Stimulated activated CD4-positive, alpha-beta T cell treated with anti-CD3 and anti-CD28 coated beads, Interleukin-2, amount 100 ng/mL, for 4 hours (primary cell): ENCODE measurements around the gene CDC42EP1.
A peak's percentile ranks its signal among the peaks of the same experiment; 100 is the strongest.
"Not testable (repeated sequence)": the region's sequence is repeated elsewhere in the genome, so short reads cannot be mapped to it uniquely, and the experiment has no call there.

ENCODE experiments used
- DNase-seq: peaks from one replicate; pipeline ENCODE4 v3.0.0-alpha.2; 2020; ENCODE audit warnings: low read depth

Gene CDC42EP1

DNA sequence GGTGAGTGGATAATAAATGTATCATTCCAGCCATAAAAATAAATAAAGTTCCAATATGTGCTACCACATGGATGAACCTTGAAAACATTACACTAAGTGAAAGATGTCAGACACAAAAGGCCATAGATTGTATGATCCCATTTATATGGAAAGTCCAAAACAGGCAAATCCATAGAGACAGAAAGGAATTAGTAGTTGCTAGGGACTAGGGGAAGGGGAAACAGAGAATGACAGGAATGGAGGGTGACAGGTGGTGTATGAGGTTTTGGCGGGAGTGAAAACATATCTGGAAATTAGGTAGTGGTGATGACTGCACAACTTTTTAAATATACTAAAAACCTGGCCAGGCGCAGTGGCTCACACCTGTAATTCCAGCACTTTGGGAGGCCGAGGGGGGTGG lies 25.8 kb upstream of the CDC42EP1 start:
- DNase-seq = no peak

DNA sequence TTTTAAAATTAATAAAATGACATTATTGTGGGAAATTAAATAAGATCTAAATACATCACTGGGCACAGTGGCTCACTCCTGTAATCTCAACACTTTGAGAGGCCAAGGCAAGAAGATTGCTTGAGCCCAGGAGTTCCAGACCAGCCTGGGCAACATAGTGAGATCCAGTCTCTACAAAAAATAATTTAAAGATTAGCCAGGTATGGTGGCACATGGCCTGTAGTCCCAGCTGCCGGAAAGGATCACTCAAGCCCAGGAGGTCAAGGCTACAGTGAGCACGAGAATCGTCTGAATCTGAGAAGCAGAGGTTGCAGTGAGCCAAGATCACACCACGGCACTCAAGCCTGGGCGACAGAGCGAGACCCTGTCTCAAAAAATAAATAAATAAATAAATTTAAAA lies 25.1 kb upstream of the CDC42EP1 start:
- DNase-seq = no peak

DNA sequence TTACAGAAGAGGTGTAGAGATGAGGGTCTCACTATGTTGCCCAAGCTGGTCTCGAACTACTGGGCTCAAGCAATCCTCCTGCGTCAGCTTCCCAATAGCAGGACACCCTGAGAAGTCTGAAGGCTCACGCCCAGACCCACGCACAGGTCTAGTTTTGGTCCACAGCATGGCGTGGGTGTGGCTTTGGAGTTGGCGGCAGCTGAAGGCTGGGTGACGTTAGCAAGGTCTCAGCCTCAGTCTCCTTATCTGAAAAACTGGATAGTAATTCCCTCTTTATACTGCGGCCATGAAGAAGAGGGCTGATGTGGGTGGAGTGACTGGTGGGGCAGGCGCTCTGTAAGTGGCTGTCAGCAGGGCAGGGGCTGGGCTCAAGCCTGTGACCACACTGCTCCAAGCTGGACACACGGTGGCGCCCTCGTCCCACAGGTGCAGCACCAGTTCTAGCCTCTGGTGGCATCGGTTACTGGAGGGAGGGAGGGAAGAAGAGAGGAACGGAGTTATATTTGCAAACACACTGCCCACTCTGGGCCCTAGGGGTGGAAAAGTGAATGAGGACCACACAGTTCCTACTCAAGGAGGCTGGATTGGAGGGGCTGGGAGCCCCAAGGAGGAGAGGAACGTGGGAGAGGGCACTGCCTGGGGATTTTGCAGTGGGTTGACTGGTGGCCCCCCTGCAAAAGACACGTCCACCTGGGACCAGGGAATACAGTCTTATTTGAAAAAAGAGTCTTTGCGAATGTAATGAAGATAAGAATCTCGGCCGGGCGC lies 21.5 kb upstream of the CDC42EP1 start:
- DNase-seq = peak; percentile 82

DNA sequence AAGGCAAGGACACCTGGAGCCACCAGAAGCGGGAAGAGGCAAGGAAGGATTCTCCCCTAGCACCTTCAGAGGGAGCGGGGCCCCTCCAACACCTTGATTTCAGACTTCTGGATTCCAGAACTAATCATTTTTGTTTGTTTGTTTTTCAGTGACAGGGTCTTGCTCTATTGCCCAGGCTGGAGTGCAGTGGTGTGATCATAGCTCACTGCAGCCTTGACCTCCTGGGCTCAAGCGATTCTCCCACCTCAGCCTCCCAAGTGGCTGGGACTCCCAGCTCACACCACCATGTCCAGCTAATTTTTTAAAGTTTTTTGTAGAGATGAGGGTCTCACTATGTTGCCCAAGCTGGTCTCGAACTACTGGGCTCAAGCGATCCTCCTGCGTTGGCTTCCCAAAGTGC lies 20.5 kb upstream of the CDC42EP1 start:
- DNase-seq = not testable (repeated sequence)

DNA sequence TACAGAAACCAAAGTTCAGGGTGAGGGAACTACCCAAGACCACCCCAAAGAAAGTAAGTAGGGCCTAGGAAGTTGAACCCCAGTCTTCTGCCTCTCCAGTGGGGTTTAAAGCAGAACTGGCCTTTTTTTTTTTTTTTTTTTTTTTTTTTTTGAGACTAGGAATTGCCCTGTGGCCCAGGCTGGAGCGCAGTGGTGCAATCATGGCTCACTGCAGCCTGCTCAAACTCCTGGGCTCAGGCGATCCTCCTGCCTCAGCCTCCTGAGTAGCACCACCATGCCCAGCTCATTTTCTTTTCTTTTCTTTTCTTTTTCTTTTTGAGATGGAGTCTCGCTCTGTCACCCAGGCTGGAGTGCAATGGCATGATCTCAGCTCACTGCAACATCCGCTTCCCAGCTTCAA lies 17.9 kb upstream of the CDC42EP1 start:
- not testable (repeated sequence) for DNase-seq

DNA sequence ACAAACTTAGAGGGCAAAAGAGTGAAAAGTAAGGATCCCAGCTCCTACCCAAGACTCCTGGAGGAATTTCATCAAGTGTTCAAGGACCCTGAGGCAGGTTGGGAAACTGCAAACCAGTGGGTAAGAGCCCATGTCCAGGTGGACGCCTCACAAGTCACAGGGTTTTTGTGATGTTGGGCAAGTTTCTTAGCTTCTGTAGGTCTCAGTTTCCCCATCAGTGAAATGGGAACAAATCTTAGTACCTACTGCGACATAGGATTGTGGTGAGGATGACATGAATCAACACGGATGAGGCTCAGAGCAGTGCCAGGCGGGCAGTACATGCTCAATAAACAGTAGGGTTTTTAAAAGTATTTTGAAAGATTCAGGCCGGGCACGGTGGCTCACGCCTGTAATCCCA lies 17.3 kb upstream of the CDC42EP1 start:
- no peak for DNase-seq

DNA sequence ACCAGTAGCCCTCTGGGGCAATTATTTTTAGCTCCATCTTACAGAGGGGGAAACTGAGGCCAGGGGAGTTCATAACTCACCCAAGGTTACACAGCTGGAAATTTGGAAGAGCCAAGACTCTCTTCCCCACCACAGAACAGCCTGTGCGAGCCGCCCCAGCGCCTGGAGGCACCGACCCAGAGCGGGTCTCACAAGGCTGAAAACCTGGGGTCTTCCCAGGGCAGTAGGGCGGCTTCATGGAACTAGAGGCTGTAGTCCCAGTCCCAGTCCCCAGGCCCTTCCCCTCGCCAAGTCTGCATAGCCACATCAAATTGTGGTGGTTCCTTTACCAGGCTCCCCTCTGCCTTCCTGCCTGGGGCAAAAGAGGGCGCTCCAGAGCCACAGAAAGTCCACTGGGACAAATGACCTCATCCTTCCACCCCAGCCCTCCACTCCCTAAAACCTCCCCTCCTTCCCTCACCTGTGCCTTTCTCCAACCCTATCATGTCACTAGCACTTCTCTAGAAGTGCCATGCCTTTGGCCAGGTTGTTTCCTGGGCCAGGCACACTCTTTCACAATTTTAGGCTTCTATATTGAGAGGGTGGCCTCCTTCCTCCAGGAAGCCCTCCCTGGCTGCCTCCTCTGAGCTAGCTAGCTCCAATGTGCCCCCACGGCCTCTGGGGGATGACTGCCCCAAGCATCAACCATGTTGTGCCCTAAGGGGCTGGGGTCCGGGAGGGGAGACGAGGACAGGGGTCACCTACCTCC lies 15.2 kb upstream of the CDC42EP1 start:
- no peak for DNase-seq

DNA sequence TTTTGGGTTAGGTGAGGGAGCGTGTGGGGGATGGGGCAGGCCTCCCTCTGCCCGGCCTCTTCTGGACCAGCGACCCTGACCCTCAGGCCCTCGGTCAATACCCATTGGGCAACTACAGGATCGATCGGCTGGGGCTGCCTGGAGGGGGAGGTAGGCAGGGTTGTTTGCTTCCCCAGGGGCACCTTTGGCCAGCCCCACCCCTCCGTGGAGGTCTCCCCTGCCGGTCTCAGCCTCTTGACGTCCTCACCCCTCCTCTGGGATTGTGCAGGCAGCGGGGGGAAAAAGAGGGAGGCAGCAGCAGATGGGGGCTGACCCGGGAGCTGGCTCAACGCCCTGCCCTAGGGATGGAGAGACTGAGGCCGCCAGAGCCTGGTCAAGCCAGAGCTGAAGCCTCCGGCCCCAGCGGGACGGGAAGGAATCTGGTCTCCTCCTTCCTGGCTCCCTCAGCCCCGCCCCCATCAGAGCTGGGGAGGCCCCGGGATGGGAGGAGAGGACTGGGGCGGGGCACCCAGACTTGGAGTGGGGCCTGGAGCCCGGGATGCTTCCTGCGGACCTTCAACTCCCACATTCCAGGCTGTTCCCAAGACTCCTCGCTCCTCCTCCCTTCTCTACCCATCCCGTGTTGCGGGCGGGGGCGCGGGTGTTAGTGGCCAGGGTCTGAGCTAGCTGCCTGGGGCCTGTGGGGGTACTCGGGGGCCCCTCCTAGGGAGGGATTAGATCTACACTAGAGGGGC lies 14.4 kb upstream of the CDC42EP1 start:
- no peak for DNase-seq

DNA sequence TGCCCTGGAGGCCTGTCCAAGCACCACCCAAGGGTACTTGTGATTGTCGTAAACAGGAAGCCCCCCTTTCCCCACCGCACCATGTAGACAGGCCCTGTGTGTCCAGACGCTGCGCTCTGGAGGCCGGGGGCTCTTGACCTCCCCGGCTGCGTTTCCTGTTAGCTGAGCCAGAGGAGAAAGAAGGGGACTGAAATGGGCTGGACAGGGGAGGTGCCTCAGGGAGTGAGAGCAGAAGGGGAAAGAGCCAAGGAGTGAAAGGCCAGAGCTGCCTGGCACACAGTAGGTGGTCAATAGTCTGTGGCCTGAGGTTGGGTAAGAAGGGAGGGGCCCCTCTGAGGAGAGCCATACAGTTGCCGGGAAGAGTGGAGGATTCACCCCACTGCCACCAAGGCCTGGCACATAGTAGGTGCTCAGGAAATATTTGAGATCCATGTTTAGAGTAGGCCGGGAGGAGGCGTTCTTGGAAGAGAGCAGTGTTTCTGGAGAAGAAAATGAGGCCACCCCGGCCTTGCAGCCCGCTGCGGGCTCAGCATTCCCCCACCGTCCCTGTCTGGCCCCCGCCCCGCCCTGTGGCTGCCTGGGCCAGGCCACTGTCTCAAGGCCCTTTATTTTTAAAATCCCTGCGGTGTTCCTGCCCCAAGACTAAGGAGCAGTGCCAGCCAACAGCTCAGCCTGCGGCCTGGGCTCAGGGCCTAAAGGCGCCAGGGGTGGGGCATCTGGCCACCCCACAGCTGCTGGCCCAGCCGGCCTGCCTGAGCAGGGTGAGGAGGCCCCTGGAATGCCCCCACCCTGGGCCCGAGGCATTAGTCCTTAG lies 13.6 kb upstream of the CDC42EP1 start:
- DNase-seq = no peak

DNA sequence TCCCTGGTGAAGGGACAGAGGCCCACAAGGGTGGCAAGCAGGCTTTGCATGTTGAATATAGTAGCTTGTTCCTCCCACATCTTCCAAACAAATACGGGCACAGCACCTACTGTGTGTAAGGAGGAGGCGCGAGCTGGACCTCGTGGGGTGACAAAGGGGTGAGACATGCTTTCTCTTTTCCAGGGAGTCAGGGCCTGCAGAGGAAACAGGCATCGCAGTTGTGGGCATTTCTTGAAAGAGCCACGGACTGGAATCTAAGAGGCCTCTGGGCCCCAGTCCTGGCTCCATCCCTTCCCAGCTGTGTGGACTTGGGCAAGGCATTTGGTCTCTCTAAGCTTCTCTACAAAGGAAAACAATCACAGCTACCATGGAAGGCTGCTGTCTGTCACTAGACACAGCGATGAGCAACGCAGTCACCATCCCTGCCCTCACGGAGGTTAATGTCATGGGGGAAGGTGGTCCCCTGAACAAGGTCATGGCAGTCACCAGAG lies 13.0 kb upstream of the CDC42EP1 start:
- DNase-seq = no peak

DNA sequence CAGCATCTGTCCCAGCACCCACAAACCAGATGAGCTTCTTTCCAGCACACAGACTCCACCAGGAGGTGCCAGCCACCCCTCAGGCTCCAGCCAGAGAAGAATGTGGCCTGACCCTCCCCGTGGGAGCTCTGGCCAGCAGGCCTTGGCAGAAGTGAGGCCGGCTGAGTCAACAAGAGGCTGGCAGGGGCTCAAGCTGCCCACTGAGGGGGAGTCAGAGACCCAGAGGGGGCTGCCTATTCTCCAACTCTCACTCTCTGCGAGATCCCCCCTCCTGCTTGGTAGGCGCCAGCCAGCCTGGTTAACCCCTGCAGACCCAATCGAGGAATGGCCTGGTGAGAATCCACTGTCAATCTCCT lies 10.6 kb upstream of the CDC42EP1 start:
- DNase-seq = no peak

DNA sequence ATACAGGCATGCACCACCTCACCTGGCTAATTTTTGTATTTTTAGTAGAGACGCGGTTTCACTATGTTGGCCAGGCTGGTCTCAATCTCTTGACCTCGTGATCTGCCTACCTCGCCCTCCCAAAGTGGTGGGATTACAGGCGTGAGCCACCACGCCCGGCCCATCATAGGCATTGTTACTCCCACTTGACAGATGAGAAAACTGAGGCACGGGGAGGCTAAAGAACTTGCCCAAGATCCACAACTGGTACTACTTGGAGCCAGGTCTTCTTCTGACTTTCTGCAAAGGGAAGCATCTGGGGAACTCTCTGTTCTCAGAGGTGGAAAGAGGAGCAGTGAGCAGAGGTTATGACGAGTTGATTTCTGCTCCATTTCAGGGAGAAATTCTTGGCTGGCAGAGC lies 9.4 kb upstream of the CDC42EP1 start:
- DNase-seq = not testable (repeated sequence)

DNA sequence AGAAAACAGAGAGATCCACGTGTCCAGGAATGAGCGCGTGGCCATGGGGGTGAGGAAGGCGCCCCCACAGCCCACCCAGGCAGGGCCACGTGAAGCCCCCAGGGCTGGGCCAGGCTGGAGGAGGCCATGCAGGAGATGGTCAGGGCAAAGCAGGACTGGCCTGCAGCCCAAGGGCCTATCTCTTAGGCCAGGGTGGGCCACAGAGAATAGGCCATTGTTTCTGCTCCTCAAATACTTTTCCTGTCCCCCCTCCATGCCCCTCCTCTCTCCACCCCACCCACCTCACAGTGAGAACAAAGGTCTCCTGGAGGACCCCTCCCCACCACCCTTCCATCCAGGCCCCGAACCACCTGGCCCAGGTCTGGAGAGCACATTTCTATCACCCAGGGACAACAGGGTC lies 8.3 kb upstream of the CDC42EP1 start:
- no peak for DNase-seq

DNA sequence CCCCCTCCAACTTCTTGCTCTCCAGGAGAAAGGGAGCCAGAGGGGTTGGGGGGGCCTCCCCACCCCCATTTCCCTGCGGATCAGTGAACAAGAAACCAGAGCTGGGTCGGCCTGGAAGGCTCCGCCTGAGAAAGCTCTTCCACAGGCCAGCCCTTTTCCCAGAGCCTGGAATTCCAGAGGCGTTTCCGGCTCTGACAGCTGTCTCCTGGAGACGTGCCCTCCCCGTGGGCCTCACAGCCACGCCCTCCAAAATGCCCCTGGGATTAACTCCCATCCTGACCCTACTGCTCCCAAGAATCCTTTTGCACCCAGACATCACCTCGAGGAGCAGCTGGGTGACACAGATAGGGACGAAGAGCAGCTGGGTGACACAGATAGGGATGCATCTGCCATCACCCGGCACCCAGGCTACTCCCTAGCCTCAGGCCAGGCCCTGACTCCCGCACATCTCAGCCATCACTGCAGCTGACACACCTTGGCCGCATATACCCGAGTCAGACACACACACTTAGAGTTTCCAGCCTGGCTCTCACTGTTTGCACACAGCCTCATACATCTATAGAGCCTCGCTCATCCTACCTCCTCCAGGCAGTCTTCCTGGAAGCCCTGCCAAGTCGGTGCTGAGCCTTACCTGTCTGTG lies 7.6 kb upstream of the CDC42EP1 start:
- no peak for DNase-seq

DNA sequence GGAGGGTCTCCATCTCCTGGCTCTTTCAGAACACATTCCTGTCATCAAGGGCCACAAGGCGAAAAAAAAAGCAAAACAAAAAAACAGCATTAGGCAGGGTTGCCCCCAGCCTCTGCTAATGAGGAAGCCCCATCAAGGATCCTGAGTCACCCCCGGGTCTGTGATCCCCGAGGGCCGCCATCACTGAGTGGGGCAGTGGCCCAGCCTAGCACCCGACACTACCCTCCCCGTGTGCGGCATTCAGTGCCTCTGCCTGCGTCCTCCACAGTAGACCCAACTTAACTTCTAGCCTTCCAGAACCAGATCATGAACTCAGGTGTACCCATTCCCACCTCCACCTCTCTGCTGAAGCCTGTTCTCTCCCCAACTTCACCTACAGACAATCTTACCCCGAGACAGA lies 6.6 kb upstream of the CDC42EP1 start:
- DNase-seq = no peak

DNA sequence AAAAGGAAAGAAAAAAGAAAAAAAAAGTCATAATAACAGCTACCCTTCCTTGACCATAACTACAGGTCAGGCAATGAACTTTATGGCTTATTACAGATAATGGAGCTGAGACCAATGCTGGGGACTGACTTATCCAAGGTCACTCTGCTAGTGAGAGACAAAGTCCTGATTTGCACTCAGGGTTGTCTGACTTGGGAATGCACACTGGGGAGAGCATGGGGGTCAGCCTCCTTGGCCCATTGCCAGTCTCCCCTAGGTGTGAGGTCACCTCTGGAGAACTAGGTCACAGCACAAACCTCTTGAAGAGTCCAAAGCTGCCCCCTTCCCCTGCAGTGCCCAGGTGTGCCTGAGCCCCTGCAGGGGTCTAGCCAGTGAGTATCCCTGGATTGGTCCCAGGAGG lies 5.3 kb upstream of the CDC42EP1 start:
- no peak for DNase-seq

DNA sequence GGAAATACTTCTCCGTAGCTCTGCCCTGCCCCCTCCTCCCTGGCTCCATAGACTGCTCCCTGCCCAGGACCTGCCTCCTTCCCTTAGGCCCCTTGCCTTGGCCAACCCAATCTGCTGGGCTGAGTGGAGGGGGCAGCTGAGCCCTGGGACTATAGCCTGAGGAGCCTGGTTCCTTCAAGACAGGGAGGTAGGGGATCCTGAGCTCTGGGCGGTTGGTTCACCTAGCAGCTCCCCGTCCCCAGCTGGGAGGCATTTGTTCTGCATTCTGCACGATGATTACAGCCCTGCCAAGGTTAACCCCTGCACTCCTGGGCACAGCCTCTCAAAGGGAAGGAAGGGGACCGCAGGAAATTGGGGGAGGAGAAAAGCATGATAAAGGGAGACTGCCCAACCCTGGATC lies 3.6 kb upstream of the CDC42EP1 start:
- no peak for DNase-seq

DNA sequence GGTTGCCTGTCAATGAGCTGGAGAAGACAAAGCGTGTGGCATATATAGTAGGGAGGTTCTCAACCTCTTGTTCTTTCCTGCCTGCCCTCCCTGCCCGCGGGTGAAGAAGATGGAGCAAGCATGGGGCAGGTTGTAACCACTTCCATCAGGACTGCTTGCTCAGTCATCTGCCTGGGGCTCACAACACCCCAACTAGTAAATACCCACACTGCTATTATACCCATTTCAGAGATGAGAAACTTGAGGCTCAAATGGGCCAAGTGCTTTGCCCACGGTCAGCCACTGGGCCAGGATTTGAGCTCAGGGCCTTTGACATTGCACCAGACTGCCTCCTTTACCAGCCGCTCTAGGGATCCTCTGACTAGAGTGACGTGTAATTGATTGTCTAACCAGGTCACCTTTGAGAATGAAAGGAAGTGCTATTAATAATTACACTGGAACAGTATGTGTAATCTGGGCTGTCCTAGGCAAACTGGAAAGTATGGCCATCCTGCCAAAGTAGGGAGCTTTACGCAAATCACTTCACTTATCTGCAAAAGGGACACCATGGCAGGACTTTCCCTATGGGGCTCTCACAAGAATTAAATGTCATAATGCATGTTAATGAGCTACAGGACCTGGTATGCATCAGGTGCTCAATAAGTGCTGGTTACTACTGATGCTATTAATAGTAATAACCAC lies 2.8 kb upstream of the CDC42EP1 start:
- DNase-seq = no peak

DNA sequence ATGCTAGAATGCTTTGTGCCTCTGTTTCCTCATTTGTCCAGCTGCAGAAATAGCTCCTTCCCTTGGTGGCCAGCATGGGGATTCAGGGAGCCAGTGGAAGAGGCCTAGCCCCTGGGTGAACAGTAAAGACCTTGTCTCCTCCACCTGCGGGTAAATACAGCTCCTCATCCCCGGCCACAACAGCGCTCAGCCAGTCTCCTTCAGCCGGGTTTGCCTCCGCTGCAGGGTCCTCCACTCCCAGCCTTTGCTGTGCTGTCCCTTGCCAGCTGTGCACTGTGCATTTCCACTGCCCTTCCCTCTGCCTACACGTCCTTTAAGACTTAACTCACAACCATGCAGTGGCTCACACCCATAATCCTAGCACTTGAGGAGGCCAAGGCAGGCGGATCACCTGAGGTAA lies 1.5 kb upstream of the CDC42EP1 start:
- DNase-seq = no peak

DNA sequence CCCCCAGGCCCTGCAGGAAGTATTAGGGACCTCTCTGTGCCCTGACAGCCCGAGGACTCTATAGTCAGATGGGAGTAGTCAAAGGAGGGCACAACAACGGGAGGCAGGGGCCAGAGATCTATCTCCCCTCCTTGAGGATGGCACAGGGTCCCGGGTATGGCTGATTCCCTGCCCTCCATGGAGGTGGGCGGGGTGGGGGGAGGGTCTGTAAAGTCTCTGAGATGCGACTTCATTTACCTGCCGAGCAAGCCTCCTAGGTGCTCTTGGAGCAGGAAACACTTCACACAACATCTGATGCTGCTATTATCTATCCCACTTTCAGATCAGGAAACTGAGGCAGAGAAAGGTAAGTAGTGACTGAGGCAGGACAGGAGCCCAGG lies 769 bp upstream of the CDC42EP1 start:
- no peak for DNase-seq

DNA sequence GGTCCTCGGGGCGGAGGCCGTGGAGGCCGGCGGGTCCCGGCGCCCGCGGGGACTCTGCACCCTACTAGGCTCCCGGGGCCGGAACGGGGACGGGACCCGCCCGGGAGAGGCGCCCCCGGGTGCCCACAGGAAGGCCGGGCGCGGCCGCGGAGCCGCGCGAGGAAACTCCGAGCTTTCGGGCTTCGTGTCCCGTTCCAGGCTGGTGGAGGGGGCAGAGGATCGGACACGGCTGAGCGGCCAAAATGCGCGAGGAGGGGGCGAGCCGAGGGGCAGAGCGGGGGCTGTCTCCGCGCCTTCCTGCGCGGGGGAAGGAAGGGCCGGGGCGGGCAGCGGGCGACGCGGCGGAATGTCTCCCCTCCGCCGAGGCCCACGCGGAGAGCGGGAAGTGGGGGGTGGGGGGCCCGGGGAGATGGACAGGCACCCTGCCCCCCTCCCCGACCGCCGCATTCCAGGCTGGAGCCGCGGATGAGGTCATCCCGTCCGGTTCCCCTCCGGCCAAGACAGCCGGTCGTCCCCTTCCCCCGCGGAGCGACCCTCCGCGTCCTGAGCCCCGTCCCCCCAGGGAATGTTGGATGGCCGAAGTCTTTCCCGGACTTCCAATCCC lies 430 bp downstream of the CDC42EP1 start:
- DNase-seq = no peak
